SIG-M5 treated with dmso at 0.1 percent for 504 hours (cell line): ENCODE measurements around the gene DHRS3.

ENCODE experiments used
- DNase-seq: peaks from one replicate; lab custom pipeline; 2025; ENCODE audit not compliant: unreplicated experiment; lab: John Stamatoyannopoulos, UW

Gene DHRS3

DNA sequence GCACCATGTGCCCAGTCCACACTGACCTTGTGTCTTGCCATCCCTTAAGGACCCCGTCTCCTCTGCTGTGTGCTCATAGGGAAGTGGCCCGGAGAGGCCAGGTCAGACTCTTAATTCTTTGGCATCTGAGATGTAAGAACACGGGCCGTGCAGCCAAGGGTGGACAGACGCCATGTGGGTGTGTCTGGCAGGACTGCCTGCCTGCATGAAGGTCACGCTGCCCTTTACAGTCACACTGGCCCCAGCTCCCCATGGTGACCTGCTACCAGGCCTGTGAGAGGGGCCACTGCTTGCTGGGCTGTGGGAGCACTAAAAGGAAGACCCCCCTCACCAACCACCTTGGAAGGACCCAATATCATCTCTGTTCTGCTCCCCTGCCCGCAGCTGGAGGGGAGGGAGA, 17.7 kb downstream of the DHRS3 start:
- DNase-seq = no peak

DNA sequence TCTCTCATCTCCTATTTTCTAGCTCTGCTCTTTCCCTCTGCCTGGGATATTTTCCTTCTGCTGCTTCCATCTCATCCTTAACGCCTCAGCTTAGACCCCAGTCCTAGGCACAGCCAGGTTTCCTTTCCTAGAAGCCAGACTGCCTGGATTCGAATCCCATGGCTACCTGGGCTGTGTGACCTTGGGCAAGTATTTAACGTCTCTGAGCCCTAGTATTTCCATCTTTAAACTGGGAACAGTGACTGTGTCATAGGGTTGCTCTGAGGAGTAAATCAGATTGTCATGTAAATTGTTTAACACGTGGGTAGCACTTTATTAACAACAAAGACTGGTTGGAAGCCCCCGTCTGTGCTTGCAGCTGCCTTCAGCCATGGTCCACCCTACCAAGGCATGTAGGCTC, 18.4 kb downstream of the DHRS3 start:
- DNase-seq = no peak

DNA sequence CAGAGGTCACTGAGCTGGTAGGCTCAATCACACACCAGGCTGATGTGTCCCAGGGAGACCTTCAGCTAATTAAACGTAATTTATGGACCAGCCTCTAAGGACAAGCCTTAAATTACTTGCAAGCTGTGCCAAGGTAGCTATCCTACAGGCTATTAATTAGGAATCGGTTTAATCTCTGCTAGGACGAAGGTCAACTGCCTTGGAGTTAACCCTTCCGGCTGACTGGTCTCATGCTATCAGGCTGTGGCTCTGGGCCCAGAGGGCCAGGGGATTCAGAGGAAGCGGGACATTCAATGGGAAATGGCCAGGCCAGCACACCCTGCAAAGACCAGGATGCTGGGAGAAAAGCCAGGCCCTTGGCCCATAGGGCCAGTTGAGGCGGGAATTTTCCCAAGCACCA, 19.0 kb downstream of the DHRS3 start:
- no peak for DNase-seq

DNA sequence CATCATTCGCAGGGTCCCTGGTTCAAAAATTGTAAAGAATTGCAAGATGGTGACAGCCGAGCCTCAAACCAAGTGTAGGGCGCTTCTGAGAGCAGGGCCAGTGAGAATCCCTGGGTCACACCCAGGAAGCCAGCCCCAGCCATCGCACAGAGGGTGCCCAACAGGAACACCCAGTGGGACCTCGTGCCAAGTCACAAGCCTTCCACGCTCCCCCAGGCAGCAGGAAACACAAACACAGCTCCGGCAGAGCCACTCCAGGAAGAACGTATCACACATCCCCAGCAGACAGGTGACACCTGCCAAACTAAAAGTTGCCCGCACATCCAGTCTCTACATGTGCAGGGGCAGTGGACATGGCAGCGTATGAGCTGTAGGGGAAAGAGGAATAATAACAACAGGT, 20.2 kb downstream of the DHRS3 start:
- no peak for DNase-seq

DNA sequence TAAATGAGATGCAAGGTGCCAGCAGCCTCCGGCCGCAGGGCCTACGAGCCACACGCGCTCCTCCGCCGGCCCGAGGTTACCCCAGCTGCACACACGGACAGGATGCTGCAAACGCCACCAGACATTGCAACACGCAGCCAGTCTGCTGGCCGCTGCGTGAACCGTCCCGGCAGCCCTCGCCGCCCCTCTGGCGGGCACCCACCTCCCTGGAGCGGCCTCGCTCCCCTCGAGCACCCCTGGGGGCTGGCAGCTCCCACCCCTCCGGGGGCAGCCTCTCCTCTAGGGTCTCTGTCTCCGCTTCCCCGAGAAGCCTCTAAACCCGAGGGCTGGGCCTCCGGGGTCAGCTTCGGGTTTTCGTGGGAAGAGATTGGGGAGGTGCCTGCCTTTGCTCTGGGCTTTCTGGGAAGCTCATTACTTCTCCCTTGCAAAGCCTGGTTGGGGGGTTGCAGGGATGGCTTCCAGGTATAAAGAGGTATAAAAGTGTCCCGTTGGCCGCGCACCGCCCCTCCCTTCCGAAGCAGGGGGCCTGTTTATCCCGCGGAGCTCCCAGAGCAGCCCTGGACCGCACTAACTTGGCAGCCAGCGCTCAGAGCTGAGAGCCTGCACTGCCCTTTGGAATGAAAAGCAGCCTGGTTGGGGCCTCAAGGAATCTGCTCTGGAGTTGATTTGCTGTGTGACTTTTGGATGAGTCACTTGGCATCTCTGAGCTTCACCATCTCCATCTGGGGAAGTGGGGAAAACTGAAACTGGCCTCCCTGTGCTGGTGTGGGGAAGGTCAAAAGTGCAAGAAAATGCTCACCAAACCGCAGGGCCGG, 21.8 kb downstream of the DHRS3 start:
- DNase-seq = peak; percentile 83

DNA sequence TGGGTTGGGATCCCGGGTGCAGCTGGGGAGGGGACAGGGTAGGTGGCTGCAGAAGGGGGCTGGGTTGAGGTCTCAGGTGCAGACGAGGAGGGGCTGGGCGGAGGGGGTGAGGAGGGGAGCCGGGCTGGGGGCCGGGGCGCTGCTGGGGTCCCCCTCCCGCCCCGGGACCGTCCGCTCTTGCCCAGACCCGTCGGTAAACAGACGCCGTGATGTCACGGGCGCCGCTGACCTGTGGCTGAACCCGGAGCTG, 22.3 kb downstream of the DHRS3 start:
- DNase-seq = no peak

DNA sequence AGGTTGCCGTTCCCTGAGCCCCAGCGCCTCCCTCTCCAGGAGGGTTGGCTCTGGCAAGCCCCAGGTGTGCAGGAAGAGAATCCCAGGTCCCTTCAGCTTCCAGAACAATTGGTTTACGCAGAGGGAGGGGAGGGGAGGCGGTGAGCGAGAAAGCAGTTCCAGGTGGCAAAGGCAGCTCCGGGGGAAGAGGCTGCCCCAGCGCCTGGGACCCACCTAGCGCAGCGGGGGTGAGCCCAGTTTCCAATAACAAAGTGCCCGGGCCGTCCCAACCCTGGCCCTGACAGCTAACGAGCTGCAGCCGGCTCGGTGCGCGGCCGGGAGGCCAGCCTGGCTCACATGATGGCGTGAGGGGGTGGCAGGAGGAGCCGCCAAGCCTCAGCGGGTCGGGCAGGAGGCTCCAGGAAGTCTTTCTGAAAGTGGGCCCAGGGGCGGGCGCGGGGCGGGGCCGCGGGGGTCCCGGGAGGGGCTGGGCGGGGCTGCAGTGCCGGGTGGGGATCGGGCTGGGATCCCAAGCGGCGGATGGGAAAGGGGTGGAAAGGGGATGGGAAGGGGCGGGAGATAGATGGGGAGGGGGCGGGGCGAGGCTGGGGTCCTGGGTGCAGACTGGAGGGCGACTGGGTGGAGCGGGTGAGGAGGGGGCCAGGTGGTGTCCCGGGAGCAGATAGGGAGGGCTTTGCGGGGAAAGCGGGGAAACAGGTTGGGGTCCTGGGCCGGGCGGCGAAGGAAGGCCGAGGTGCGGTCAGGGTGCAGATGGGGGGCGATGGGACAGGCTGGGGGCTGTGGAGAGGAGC, 22.8 kb downstream of the DHRS3 start:
- no peak for DNase-seq

DNA sequence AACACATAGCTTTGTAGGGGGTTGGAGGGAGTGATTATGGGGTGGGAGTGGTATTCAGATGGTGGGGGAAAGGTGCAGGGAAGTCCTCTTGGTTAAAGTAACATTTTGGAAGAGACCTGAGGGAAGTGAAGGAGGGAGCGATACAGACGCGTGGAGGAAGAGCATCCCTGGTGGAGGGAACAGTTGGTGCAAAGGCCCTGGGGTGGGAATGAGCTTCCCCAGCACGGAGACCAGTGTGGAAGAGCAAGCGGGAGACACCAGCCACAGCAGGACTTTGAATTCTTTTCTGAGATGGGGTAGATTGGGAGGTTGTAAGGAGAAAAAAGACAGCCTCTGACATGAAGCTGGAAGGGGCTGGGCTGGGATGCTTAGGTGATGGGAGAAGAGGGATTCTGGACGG, 23.5 kb downstream of the DHRS3 start:
- no peak for DNase-seq

DNA sequence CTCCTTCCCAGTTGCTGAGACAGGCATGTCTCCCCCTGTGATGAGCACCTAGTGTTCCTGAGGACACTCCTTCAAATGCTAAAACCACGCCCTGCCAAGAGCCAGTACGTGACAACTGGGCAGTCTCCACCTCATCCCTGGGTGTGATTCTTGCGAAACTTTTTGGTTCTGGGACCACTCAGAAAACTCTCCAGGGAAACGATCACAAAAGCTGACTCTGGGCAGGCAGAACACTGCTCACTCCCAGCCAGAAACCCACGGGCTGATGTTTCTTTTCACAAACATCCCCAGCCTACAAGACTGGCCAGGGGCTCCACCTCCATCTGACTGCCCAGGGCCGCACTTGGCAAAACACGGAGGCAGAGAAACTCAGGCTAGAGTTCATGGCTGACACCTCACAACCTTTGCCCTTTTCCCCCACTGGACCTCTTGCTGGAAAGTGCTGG, 24.4 kb downstream of the DHRS3 start:
- no peak for DNase-seq

DNA sequence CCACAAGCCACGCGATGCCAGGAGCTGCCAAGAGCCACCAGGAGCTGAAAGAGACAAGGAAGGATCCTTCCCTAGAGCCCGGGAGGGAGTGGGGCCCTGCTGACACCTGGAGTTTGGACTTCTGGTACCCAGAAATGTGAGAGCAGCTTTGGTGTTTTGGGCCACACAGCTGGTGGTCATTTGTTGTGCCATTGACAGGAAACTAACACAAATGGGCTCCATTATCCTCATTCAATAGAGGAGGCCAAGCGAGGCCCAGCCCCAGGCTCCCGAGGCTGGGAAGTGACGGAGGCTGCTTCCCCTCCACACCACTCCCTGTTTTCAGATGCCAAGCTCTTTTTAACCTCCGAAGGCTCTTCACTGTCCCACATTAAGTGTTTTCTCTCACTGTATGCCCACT, 25.5 kb downstream of the DHRS3 start:
- no peak for DNase-seq

DNA sequence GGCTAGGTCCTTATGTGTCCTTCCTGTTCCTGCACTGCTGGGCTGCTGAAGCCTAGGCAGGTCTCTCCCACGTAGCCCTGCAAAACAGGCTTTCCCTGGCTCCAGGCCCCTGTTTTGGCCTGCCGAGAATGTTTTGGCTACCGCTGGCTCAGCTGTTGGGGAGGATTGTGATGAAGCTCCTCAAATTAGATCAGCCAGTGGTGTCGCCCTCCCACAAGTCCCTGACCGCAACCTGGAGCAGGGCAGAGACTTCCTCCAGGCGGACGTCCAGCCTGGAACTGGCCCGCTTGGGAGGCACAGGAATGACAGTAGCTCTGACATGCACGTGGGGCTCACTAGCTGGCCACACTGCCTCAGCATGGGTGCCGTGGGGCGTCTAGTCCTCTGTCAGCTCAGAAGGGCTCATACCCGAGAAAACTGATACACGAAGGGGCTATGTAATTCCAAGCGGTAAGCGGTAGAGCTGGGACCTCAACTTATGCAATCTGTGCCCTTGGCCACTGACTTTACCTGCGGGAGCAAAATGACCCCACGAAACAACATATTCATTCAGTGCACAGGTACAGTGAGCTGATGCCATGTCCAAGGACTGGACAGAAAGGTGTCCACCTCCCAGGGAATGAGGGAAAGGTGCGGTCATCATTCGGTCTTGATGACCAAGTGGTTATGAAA, 26.6 kb downstream of the DHRS3 start:
- DNase-seq = no peak

DNA sequence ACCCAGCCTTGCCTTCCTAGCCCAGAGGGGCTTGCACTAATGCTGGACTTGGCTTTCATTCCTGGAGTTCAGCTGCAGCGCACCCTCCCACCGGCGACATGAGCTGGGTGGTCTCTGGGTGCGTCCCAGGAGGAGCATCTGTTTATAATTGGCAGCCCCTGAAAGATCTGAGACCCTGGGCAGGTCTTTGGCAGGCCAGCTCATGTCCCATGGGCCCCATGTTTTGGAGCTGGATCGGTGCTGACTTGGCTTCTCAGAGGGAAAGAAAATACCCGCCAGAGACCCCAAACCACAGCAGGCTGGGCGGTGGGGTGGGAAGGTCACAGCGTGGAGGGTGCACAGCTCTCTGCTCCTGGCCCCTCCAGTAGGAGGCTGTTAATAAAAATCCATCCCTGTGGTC, 29.3 kb downstream of the DHRS3 start:
- no peak for DNase-seq

DNA sequence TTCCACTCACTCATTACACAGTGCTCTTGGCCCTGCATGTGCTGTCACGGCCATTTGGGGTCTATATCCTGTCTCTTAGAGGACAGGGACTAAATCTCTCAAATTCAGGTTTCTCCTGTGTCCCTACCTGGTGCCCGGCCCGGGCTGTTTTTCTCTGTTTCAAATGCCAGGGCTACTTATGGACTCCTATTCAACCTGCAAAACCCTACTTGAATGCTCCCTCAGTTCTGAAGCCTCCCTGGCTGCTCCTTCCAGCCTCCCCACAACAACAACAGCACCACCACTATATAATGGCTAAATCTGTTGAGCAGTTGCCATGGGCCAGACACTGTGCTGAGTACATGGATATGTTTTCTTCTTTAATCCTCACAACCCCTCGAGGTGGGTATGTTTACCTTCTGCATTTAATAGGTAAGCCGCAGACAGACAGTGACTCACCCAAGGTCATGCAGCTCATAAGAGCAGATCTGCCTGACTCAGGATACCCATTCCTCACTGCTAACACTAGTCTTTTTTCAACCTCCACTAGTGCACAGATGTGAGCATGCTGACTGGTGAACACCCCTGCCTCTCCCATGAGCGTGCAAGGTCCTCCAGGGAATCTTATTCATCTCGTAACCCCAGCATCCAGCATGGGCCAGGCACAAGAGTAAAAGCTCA, 29.9 kb downstream of the DHRS3 start:
- no peak for DNase-seq

DNA sequence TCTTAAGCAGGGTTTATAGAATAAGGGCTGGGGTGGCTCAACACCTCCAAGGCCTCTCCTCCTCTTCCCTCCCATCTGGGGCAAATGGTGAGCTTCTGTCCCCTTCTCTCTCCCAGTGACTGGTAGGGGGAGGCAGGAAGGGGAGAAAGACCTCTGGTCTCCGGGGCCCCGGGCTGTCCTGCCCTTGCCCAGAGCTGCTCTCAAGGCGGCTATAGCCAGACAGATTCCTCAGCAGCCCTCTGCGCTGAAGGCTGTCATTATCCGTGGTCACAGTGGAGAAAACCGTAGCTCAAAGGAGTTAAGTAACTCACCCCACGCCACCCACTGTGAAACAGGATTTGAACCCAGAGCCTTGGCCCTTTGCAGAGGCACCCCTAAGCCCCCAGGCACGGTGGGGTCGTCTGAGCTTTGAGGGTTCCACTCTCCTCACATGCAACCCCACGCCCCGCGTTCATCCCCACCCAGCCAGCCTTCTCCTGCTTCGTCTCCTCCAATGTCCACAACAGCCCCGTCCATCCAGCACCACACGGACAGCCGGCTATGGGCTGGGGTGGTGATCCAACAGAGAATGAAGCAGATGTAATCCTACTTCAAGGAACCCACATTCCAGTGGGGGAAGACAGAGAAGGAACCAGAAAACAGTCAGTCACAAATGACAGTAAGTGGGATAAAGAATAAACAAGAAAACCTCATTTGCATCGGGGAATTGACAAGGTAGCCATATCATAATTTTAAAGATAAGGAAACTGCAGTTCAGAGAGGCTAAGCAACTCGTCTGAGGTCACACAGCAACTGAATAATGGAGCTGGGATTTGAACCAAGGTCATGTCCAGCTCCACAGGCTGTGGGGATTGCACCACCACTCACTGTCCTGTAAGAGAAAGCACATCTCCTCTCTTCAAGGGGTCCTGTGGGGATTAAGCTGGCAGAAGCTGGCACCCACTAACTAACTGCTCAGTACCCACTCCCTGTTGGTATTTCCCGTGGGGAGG, 31.8 kb downstream of the DHRS3 start:
- DNase-seq = no peak

DNA sequence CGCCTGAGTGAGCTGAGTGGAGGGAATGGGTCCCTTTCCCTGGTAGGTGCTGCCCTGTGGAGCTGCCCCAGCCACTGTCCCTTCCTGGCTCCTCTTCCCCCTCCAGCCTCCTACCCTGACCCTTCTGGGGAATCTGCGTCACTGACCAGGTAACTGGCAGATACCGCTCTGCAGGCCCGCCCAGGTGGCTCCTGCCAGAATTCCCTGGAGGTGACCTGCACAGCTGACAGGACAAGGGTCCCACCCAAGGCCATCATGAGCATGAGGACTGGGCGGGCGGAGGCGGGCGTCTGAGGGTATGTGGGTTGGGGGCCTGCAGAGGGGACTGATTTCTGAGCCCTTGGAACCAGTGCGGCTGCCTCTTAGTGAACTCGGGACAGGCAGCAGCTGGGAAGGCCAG, 32.5 kb downstream of the DHRS3 start:
- DNase-seq = no peak

DNA sequence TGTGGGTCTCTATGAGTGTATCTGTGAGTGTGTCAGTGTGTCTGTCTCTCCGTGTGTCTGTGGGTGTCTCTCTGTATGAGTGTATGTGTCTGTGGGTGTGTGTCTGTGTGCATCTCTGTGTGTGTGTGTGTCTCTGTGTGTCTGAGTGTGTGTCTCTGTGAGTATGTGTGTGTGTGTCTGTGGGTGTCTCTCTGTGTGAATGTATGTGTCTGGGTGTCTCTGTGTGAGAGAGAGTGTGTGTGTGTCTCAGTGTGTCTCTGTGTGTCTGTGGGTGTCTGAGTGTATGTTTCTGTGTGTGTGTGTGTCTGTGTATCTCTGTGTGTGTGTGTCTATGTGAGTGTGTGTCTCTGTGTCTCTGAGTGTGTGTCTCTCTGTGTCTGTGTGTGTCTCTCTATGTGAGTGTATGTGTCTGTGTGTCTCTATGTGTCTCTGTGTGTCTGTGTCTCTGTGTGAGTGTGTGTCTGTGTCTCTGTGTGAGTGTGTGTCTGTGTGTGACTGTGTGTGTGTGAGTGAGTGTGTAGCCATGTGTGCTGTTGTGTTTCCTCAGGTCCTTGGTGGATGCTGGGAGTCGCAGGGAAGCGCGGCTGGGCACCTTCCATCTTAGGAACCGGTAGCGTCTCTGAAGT, 33.0 kb downstream of the DHRS3 start:
- no peak for DNase-seq

DNA sequence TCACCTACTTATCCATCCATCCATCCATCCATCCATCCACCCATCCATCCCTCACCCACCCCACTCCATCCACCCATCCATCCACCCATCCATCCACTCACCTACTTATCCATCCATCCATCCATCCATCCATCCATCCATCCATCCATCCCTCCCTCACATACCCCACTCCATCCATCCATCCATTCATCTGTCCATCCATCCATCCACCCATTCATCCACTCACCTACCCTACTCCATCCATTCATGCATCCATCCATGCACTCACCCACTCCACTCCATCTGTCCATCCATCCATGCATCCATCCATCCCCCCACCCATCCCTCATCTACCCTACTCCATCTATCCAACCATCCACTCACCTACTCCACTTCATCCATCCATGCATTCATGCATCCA, 34.5 kb downstream of the DHRS3 start:
- DNase-seq = no peak

DNA sequence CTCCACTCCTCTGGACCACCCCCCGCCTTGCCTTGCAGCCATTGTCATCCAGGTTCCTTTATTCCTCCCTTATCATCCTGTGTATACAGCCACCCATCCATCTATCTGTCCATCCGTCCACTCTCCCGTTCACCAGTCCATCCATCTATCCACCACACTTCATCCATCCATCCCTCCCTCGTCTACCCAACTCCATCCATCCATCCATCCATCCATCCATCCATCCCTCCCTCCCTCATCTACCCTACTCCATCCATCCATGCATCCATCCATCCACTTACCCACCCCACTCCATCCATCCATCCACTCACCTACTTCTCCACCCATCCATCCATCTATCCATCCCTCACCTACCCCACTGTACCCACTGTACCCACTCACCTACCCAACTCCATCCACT, 35.4 kb downstream of the DHRS3 start:
- no peak for DNase-seq

DNA sequence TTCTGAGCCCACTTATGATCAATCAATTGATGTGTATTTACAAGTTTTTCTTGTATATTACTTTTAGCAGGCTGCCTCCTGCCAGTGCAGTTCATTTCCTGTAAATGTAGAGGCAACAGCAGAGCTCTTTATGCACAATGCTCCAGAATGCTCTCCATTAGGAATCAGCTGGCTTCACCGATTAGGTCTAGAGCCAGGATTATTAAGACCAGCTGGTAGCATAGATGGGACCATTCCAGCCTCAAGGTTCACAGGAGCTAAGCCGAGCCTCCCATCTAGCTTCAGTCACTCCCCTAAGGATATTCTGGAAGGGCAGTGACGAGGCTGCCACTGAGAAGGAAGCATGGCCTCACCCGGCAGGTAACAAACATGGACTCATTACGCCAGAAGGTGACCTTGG, 36.8 kb downstream of the DHRS3 start:
- DNase-seq = no peak
